ENCODE data around the gene FILIP1L. TPM values are rescaled to one million over a fixed set of nuclear protein-coding genes. Genes with fewer than 3 reads are reported as not detected.

The FILIP1L gene
- total RNA-seq, 1 experiment from 2014 or later, result 0.07 TPM

GRCh38 chr3:99863002-99863401 is 251.3 kb downstream of the FILIP1L start:
- TF ChIP-seq CTCF (conservative IDR thresholded peaks at IDR 0.05), result no peak
- Histone ChIP-seq H2AK5ac (ENCODE audit: insufficient read length, low read length) (no peak overlapping the region), H2BK20ac (ENCODE audit: low read depth, low read length, poor library complexity, severe bottlenecking) (no peak overlapping the region), H2BK120ac (ENCODE audit: low read depth, low read length, poor library complexity, severe bottlenecking) (no peak overlapping the region), H4K8ac (replicated peaks; ENCODE audit: insufficient read length, low read depth, low read length) (no peak overlapping the region), H4K20me1 (ENCODE audit: control insufficient read depth, insufficient read depth, insufficient read length) (no peaks in the 10 kb centered on the region), H3K9me3 (ENCODE audit: control insufficient read depth, low read depth, low read length) (no peaks in the 10 kb centered on the region), H3K27ac (ENCODE audit: insufficient read length, low read depth, low read length) (no peak overlapping the region), H3K79me2 (ENCODE audit: insufficient read depth, low read length) (no peaks in the 10 kb centered on the region), H2BK15ac (ENCODE audit: low read depth, low read length) (no peak overlapping the region), H2AFZ (ENCODE audit: low read length) (no peak overlapping the region), H2BK5ac (ENCODE audit: insufficient read length, low read length) (no peak overlapping the region), H3K9ac (ENCODE audit: extremely low read depth, insufficient read length, low read length) (no peak overlapping the region), H3K23me2 (ENCODE audit: insufficient read length, low read depth, low read length, poor library complexity, severe bottlenecking) (no peaks in the 10 kb centered on the region), H3K23ac (ENCODE audit: insufficient read length, low read depth, low read length) (no peak overlapping the region), H3K27me3 (ENCODE audit: insufficient read depth, low read length) (no peaks in the 10 kb centered on the region; the same call in 1 of the 2 replicates), H3K4me2 (ENCODE audit: insufficient read depth, insufficient read length, low read length) (no peak overlapping the region), H3K79me1 (ENCODE audit: insufficient read depth, low read depth, low read length, poor library complexity, severe bottlenecking) (no peaks in the 10 kb centered on the region), H3T11ph (ENCODE audit: low read length) (no peak overlapping the region), H4K5ac (ENCODE audit: insufficient read length, low read depth, low read length) (no peak overlapping the region), H3K4ac (ENCODE audit: low read depth, low read length) (no peak overlapping the region), H3K56ac (ENCODE audit: insufficient read length, low read depth, low read length) (no peak overlapping the region), H3K18ac (ENCODE audit: insufficient read length, low read depth, low read length) (no peak overlapping the region), H2BK12ac (ENCODE audit: insufficient read length, low read depth, low read length) (no peak overlapping the region), H3K14ac (ENCODE audit: insufficient read depth, low read length) (no peak overlapping the region), H3K4me1 (ENCODE audit: insufficient read depth, low read length) (peaks cover 3% of the 10 kb centered on the region; the same call in 1 of the 2 replicates), H4K91ac (ENCODE audit: insufficient read length, low read depth, low read length) (no peak overlapping the region)
- WGBS (ENCODE audit: extremely low coverage, insufficient read length, low lambda C conversion rate), result no CpG with 5 or more reads among the region's 6 CpGs
- Mint-ChIP-seq H3K9me3 (peaks cover 0 to 3% of the 10 kb centered on the region in 2 experiments; a peak in 2 of 5 replicates), H3K4me1 (peaks cover 6 to 9% of the 10 kb centered on the region in 2 experiments), H3K27ac (no peak overlapping the region), H3K27me3 (ENCODE audit: low read depth) (peaks cover 23% of the 10 kb centered on the region), H3K36me3 (ENCODE audit: insufficient read depth in 1 of 3, low read depth in 3 of 3) (peaks cover 6 to 9% (median 8%) of the 10 kb centered on the region in 3 experiments; a peak in 6 of 7 replicates), H3K4me3 (no peak overlapping the region)
- no peak for DNase-seq
